ENCODE data around the gene KAT8. TPM values are rescaled to one million over a fixed set of nuclear protein-coding genes. Genes with fewer than 3 reads are reported as not detected.

The KAT8 gene
- polyA plus RNA-seq, 3 donors, result 34.5 to 136 (median 42.0) TPM

DNA sequence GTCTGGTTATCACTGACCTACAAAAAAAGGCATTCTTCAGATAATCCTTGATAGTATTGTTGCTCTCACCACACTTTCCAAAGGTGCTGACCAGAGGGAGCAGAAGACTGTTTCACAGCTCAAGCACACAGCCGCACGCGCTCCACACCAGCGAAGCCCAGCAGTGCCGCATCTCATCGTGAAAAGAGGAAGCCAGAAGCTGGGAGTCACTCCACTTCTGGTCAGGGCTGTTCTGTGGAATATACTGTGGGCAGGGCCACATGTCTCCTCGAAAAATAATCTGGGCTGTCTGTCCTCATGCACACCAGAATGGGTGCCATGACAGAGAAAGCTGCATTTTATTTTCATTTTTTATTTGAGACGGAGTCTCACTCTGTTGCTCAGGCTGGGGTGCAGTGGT lies 39.7 kb downstream of the KAT8 start:
- Histone ChIP-seq H3K4me3 (replicated peaks in 1 of 3; ENCODE audit: low read depth in 2 of 3, low read length in 3 of 3) (no peak overlapping the region), H3K9ac (ENCODE audit: insufficient read depth, low read length, poor library complexity, severe bottlenecking) (no peak overlapping the region), H4K20me1 (ENCODE audit: insufficient read depth, low read length) (no peaks in the 10 kb centered on the region), H3K27ac (ENCODE audit: low read depth in 1 of 2, low read length in 2 of 2) (no peak overlapping the region), H3K9me3 (replicated peaks in 1 of 2; ENCODE audit: control insufficient read depth in 1 of 2, insufficient read depth in 1 of 2, low read length in 2 of 2) (no peaks in the 10 kb centered on the region), H2AFZ (ENCODE audit: insufficient read depth, low read depth, low read length, poor library complexity, severe bottlenecking) (no peak overlapping the region), H3K4me1 (ENCODE audit: control insufficient read depth in 1 of 2, insufficient read depth in 2 of 2, low read length in 2 of 2) (peaks cover 9% of the 10 kb centered on the region in 2 donors), H3K79me2 (ENCODE audit: insufficient read depth, low read length) (no peaks in the 10 kb centered on the region), H3K27me3 (ENCODE audit: control insufficient read depth in 2 of 2, insufficient read depth in 2 of 2, low read length in 2 of 2) (no peaks in the 10 kb centered on the region), H3K36me3 (replicated peaks in 1 of 2; ENCODE audit: control insufficient read depth in 1 of 2, insufficient read depth in 2 of 2, low read length in 2 of 2) (no peaks in the 10 kb centered on the region), H3K4me2 (replicated peaks; ENCODE audit: extremely low read depth, low read length, poor library complexity, severe bottlenecking) (peak overlapping the region; percentile 4)
- intact Hi-C loops (cut with micrococcal nuclease), result loop anchor here (10.0 kb wide), 2 partner anchors 58 to 172 kb away; partner anchors contain the start of genes HSD3B7 (in 1 of the 2), PYDC1 (in 1 of the 2) and TRIM72 (in 1 of the 2)
- TF ChIP-seq, protein P1, sequence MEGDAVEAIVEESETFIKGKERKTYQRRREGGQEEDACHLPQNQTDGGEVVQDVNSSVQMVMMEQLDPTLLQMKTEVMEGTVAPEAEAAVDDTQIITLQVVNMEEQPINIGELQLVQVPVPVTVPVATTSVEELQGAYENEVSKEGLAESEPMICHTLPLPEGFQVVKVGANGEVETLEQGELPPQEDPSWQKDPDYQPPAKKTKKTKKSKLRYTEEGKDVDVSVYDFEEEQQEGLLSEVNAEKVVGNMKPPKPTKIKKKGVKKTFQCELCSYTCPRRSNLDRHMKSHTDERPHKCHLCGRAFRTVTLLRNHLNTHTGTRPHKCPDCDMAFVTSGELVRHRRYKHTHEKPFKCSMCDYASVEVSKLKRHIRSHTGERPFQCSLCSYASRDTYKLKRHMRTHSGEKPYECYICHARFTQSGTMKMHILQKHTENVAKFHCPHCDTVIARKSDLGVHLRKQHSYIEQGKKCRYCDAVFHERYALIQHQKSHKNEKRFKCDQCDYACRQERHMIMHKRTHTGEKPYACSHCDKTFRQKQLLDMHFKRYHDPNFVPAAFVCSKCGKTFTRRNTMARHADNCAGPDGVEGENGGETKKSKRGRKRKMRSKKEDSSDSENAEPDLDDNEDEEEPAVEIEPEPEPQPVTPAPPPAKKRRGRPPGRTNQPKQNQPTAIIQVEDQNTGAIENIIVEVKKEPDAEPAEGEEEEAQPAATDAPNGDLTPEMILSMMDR (IDR thresholded peaks at IDR 0.05), result no peak
- H3K4me3 Mint-ChIP-seq, result peak overlapping the region in 1 of 2 donors; percentile 78
- WGBS (ENCODE audit: insufficient coverage), result 8% methylated on average over 7 of the region's 8 CpGs
- H3K27ac Mint-ChIP-seq, result peak overlapping the region in 4 of 7 donors; percentile 33 to 80 (median 53)
- peaks cover 3 to 5% (median 4%) of the 10 kb centered on the region in 3 donors for H3K27me3 Mint-ChIP-seq (ENCODE audit: low read depth in 3 of 3)
- H3K36me3 Mint-ChIP-seq, result no peaks in the 10 kb centered on the region
- H3K9me3 Mint-ChIP-seq, result no peaks in the 10 kb centered on the region
- H3K4me1 Mint-ChIP-seq, result peaks cover 11% of the 10 kb centered on the region
- DNase-seq, result peak; percentile 57 to 66 (median 59)

DNA sequence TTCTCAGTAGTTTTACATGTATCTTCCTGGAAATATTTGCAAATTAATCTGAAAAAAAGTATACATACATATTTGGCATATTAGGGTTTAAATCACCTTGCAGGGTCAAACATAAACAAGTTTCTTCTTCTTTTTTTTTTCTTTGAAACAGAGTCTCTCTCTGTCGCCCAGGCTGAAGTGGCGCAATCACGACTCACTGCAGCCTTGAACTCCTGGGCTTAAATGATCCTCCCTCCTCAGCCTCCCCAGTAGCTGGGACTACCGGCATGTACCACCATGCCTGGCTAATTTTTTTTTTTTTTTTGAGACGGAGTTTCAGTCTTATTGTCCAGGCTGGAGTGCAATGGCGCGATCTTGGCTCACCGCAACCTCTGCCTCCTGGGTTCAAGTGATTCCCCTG lies 49.9 kb downstream of the KAT8 start:
- Mint-ChIP-seq H3K27me3 (ENCODE audit: low read depth in 3 of 3) (peaks cover 5 to 7% (median 5%) of the 10 kb centered on the region in 3 donors), H3K27ac (peak overlapping the region in 1 of 7 donors; percentile 42), H3K4me1 (peaks cover 6% of the 10 kb centered on the region), H3K9me3 (no peaks in the 10 kb centered on the region), H3K4me3 (no peak overlapping the region), H3K36me3 (no peaks in the 10 kb centered on the region)
- Histone ChIP-seq H3K27ac (ENCODE audit: low read depth in 1 of 2, low read length in 2 of 2) (no peak overlapping the region), H3K27me3 (ENCODE audit: control insufficient read depth in 2 of 2, insufficient read depth in 2 of 2, low read length in 2 of 2) (no peaks in the 10 kb centered on the region), H4K20me1 (ENCODE audit: insufficient read depth, low read length) (no peaks in the 10 kb centered on the region), H3K4me1 (ENCODE audit: control insufficient read depth in 1 of 2, insufficient read depth in 2 of 2, low read length in 2 of 2) (no peaks in the 10 kb centered on the region), H2AFZ (ENCODE audit: insufficient read depth, low read depth, low read length, poor library complexity, severe bottlenecking) (no peak overlapping the region), H3K4me2 (replicated peaks; ENCODE audit: extremely low read depth, low read length, poor library complexity, severe bottlenecking) (no peak overlapping the region), H3K9me3 (replicated peaks in 1 of 2; ENCODE audit: control insufficient read depth in 1 of 2, insufficient read depth in 1 of 2, low read length in 2 of 2) (no peaks in the 10 kb centered on the region), H3K79me2 (ENCODE audit: insufficient read depth, low read length) (no peaks in the 10 kb centered on the region), H3K4me3 (replicated peaks in 1 of 3; ENCODE audit: low read depth in 2 of 3, low read length in 3 of 3) (no peak overlapping the region), H3K36me3 (replicated peaks in 1 of 2; ENCODE audit: control insufficient read depth in 1 of 2, insufficient read depth in 2 of 2, low read length in 2 of 2) (no peaks in the 10 kb centered on the region), H3K9ac (ENCODE audit: insufficient read depth, low read length, poor library complexity, severe bottlenecking) (no peak overlapping the region)
- TF ChIP-seq, protein P1 (IDR thresholded peaks at IDR 0.05), result no peak
- WGBS (ENCODE audit: insufficient coverage), result 58% methylated on average over 3 of the region's 8 CpGs
- no peak for DNase-seq
- intact Hi-C loops (cut with micrococcal nuclease), result loop anchor here in 1 of 2 donors (10.0 kb wide), 1 partner anchor 183 kb away; the partner anchor contains the start of gene HSD3B7
